Breast epithelium (tissue), 3 donors: ENCODE results near the gene NPY.

Experiments used
- POLR2A ChIP-seq: fragments of 450-650 bp; IDR thresholded peaks from one replicate; pipeline ENCODE4 v1.6.1; 2016; ENCODE audit warnings: antibody characterized with exemption, mild to moderate bottlenecking, moderate library complexity
- POLR2AphosphoS5 ChIP-seq, 3 donors: sonication (generic); formaldehyde crosslinking; IDR thresholded peaks; one replicate each; pipeline ENCODE4 v1.6.1; 2017; ENCODE audit warnings: antibody characterized with exemption in 3 of 3
- TF ChIP-seq, protein P1 (sequence below), 3 donors: fragments of 450-650 bp; IDR thresholded peaks; one replicate each; pipeline ENCODE4 v1.5.1; 2016 to 2017; ENCODE audit warnings: antibody characterized with exemption in 3 of 3, mild to moderate bottlenecking in 3 of 3, moderate library complexity in 3 of 3

DNA sequence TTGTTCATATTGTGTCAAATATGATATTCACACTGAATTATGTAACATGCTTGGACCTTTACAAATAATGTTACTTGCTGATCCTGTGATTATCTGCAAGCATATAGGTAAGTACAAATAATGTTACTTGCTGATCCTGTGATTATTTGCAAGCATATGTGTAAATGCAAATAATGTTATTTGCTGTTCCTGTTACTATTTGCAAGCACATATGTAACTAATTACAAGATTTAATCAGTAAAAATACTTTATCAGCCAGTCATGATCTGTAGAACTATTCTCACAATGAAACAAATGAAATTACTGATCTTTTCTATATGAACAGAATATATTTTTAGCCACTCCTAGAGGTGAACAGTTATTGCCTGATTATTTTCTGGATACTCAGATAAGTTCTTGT, 44.7 kb upstream of the NPY start:
- TF ChIP-seq, protein P1, sequence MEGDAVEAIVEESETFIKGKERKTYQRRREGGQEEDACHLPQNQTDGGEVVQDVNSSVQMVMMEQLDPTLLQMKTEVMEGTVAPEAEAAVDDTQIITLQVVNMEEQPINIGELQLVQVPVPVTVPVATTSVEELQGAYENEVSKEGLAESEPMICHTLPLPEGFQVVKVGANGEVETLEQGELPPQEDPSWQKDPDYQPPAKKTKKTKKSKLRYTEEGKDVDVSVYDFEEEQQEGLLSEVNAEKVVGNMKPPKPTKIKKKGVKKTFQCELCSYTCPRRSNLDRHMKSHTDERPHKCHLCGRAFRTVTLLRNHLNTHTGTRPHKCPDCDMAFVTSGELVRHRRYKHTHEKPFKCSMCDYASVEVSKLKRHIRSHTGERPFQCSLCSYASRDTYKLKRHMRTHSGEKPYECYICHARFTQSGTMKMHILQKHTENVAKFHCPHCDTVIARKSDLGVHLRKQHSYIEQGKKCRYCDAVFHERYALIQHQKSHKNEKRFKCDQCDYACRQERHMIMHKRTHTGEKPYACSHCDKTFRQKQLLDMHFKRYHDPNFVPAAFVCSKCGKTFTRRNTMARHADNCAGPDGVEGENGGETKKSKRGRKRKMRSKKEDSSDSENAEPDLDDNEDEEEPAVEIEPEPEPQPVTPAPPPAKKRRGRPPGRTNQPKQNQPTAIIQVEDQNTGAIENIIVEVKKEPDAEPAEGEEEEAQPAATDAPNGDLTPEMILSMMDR (IDR thresholded peaks at IDR 0.05): no peak
- no peak for TF ChIP-seq POLR2A
- TF ChIP-seq POLR2AphosphoS5 (IDR thresholded peaks at IDR 0.05): no peak
